HG03342 (cell line): ENCODE measurements around the gene ZFP92.

Source experiments
- ATAC-seq: cut with Tn5 transposase; IDR thresholded peaks from one replicate; pipeline ENCODE4 v1.9.1; 2021; ENCODE audit warnings: mild to moderate bottlenecking, moderate library complexity; ENCODE audit not compliant: unreplicated experiment

ZFP92 gene

GRCh38 chrX:153450114-153450948 lies 39.1 kb downstream of the ZFP92 start:
- ATAC-seq = no peak

GRCh38 chrX:153450949-153451277 lies 39.6 kb downstream of the ZFP92 start:
- ATAC-seq = no peak

GRCh38 chrX:153454901-153455550 lies 43.8 kb downstream of the ZFP92 start:
- ATAC-seq = no peak

- ATAC-seq = no peak
Measured at GRCh38 chrX:153455571-153455970, 44.3 kb downstream of the ZFP92 start.

GRCh38 chrX:153456161-153456560 lies 44.9 kb downstream of the ZFP92 start:
- ATAC-seq = no peak

- no peak for ATAC-seq
Measured at GRCh38 chrX:153456704-153457103, 45.4 kb downstream of the ZFP92 start.

- ATAC-seq = no peak
Measured at GRCh38 chrX:153457136-153457825, 46.0 kb downstream of the ZFP92 start.

- ATAC-seq = no peak
Measured at GRCh38 chrX:153457827-153458466, 46.7 kb downstream of the ZFP92 start.

- ATAC-seq = no peak
Measured at GRCh38 chrX:153458476-153458875, 47.2 kb downstream of the ZFP92 start.

GRCh38 chrX:153459986-153460385 lies 48.7 kb downstream of the ZFP92 start:
- ATAC-seq = no peak

GRCh38 chrX:153460826-153461225 lies 49.6 kb downstream of the ZFP92 start:
- ATAC-seq = no peak
